ENCODE data around the gene CLN3. TPM values are rescaled to one million over a fixed set of nuclear protein-coding genes. Genes with fewer than 3 reads are reported as not detected.

Gene CLN3
- 10.4 TPM for total RNA-seq

- Histone ChIP-seq H3K4me1 (ENCODE audit: control insufficient read depth in 3 of 3, insufficient read depth in 3 of 3, low read length in 3 of 3) (peaks cover 2 to 5% (median 3%) of the 10 kb centered on the region in 3 donors), H3K9ac (ENCODE audit: low read depth in 1 of 3, low read length in 3 of 3) (peak within 1 kb of the TSS; percentile 92 to 97 (median 92)), H3K4me3 (ENCODE audit: low read length in 3 of 3) (peak within 1 kb of the TSS; percentile 93 to 98 (median 98)), H3K9me3 (ENCODE audit: control insufficient read depth in 3 of 3, low read length in 3 of 3) (no peaks in the 10 kb centered on the region), H3K36me3 (ENCODE audit: control insufficient read depth in 3 of 3, insufficient read depth in 3 of 3, low read length in 3 of 3) (peaks cover 16 to 18% (median 18%) of the 10 kb centered on the region in 3 donors), H3K27me3 (ENCODE audit: control insufficient read depth in 3 of 3, insufficient read depth in 3 of 3, low read length in 3 of 3) (peaks cover 0 to 4% (median 2%) of the 10 kb centered on the region in 3 donors), H3K27ac (ENCODE audit: low read depth, low read length) (peak within 1 kb of the TSS; percentile 95)
Observed at GRCh38 chr16:28491970-28492474, at the start of gene CLN3. Gene CLN3 (minus strand): TSS chr16:28492074. CDS start chr16:28491759, 315 bp downstream.

- no peak overlapping the region for H3K27ac ChIP-seq (ENCODE audit: low read depth, low read length)
- H3K4me3 ChIP-seq (ENCODE audit: low read length in 3 of 3): no peak overlapping the region
Observed at GRCh38 chr16:28540346-28540745, 48.5 kb upstream of the CLN3 start.

GRCh38 chr16:28538733-28539596, 47.1 kb upstream of the CLN3 start, which contains the start of gene NUPR1:
Gene NUPR1 (minus strand): TSS chr16:28538974. CDS start chr16:28538907, 67 bp downstream.
- H3K9ac ChIP-seq (ENCODE audit: low read depth in 1 of 3, low read length in 3 of 3): peak within 1 kb of the TSS; percentile 85 to 95 (median 93)
- peaks cover 22 to 44% (median 33%) of the 10 kb centered on the region in 3 donors for H3K4me1 ChIP-seq (ENCODE audit: control insufficient read depth in 3 of 3, insufficient read depth in 3 of 3, low read length in 3 of 3)
- H3K27ac ChIP-seq (ENCODE audit: low read depth, low read length): peak within 1 kb of the TSS; percentile 98
- no peaks in the 10 kb centered on the region for H3K27me3 ChIP-seq (ENCODE audit: control insufficient read depth in 3 of 3, insufficient read depth in 3 of 3, low read length in 3 of 3)
- H3K9me3 ChIP-seq (ENCODE audit: control insufficient read depth in 3 of 3, low read length in 3 of 3): no peaks in the 10 kb centered on the region
- peaks cover 3 to 6% (median 4%) of the 10 kb centered on the region in 3 donors for H3K36me3 ChIP-seq (ENCODE audit: control insufficient read depth in 3 of 3, insufficient read depth in 3 of 3, low read length in 3 of 3)
- peak within 1 kb of the TSS; percentile 67 to 88 (median 85) for H3K4me3 ChIP-seq (ENCODE audit: low read length in 3 of 3)

More at GRCh38 chr16:28540346-28540745, 48.5 kb upstream of the CLN3 start:
- Histone ChIP-seq H3K9me3 (ENCODE audit: control insufficient read depth in 3 of 3, low read length in 3 of 3) (no peaks in the 10 kb centered on the region), H3K36me3 (ENCODE audit: control insufficient read depth in 3 of 3, insufficient read depth in 3 of 3, low read length in 3 of 3) (peaks cover 0 to 6% (median 3%) of the 10 kb centered on the region in 3 donors), H3K27me3 (ENCODE audit: control insufficient read depth in 3 of 3, insufficient read depth in 3 of 3, low read length in 3 of 3) (no peaks in the 10 kb centered on the region), H3K9ac (ENCODE audit: low read depth in 1 of 3, low read length in 3 of 3) (no peak overlapping the region), H3K4me1 (ENCODE audit: control insufficient read depth in 3 of 3, insufficient read depth in 3 of 3, low read length in 3 of 3) (peaks cover 20 to 33% (median 32%) of the 10 kb centered on the region in 3 donors)

- Histone ChIP-seq H3K36me3 (ENCODE audit: control insufficient read depth in 3 of 3, insufficient read depth in 3 of 3, low read length in 3 of 3) (peaks cover 3 to 6% (median 4%) of the 10 kb centered on the region in 3 donors), H3K4me1 (ENCODE audit: control insufficient read depth in 3 of 3, insufficient read depth in 3 of 3, low read length in 3 of 3) (peaks cover 22 to 44% (median 33%) of the 10 kb centered on the region in 3 donors), H3K27me3 (ENCODE audit: control insufficient read depth in 3 of 3, insufficient read depth in 3 of 3, low read length in 3 of 3) (no peaks in the 10 kb centered on the region), H3K4me3 (ENCODE audit: low read length in 3 of 3) (peak overlapping the region; percentile 67 to 88 (median 85)), H3K9me3 (ENCODE audit: control insufficient read depth in 3 of 3, low read length in 3 of 3) (no peaks in the 10 kb centered on the region), H3K27ac (ENCODE audit: low read depth, low read length) (peak overlapping the region; percentile 98), H3K9ac (ENCODE audit: low read depth in 1 of 3, low read length in 3 of 3) (peak overlapping the region; percentile 85 to 95 (median 93))
Observed at GRCh38 chr16:28537964-28538732, 46.3 kb upstream of the CLN3 start.

- Histone ChIP-seq H3K9me3 (ENCODE audit: control insufficient read depth in 3 of 3, low read length in 3 of 3) (no peaks in the 10 kb centered on the region), H3K27ac (ENCODE audit: low read depth, low read length) (peak overlapping the region; percentile 98), H3K27me3 (ENCODE audit: control insufficient read depth in 3 of 3, insufficient read depth in 3 of 3, low read length in 3 of 3) (no peaks in the 10 kb centered on the region), H3K9ac (ENCODE audit: low read depth in 1 of 3, low read length in 3 of 3) (peak overlapping the region; percentile 27 to 95 (median 58)), H3K36me3 (ENCODE audit: control insufficient read depth in 3 of 3, insufficient read depth in 3 of 3, low read length in 3 of 3) (peaks cover 3 to 6% (median 4%) of the 10 kb centered on the region in 3 donors), H3K4me1 (ENCODE audit: control insufficient read depth in 3 of 3, insufficient read depth in 3 of 3, low read length in 3 of 3) (peaks cover 25 to 50% (median 31%) of the 10 kb centered on the region in 3 donors), H3K4me3 (ENCODE audit: low read length in 3 of 3) (peak overlapping the region; percentile 67 to 88 (median 85))
Observed at GRCh38 chr16:28537076-28537475, 45.2 kb upstream of the CLN3 start.

- Histone ChIP-seq H3K4me1 (ENCODE audit: control insufficient read depth in 3 of 3, insufficient read depth in 3 of 3, low read length in 3 of 3) (peaks cover 25 to 55% (median 32%) of the 10 kb centered on the region in 3 donors), H3K36me3 (ENCODE audit: control insufficient read depth in 3 of 3, insufficient read depth in 3 of 3, low read length in 3 of 3) (peaks cover 3 to 6% (median 4%) of the 10 kb centered on the region in 3 donors)
Observed at GRCh38 chr16:28534542-28535373, 42.9 kb upstream of the CLN3 start.

GRCh38 chr16:28532940-28533647, 41.2 kb upstream of the CLN3 start:
- Histone ChIP-seq H3K27ac (ENCODE audit: low read depth, low read length) (no peak overlapping the region), H3K9me3 (ENCODE audit: control insufficient read depth in 3 of 3, low read length in 3 of 3) (no peaks in the 10 kb centered on the region), H3K9ac (ENCODE audit: low read depth in 1 of 3, low read length in 3 of 3) (no peak overlapping the region), H3K36me3 (ENCODE audit: control insufficient read depth in 3 of 3, insufficient read depth in 3 of 3, low read length in 3 of 3) (peaks cover 3 to 6% (median 4%) of the 10 kb centered on the region in 3 donors), H3K4me3 (ENCODE audit: low read length in 3 of 3) (peak overlapping the region in 1 of 3 donors; percentile 14), H3K4me1 (ENCODE audit: control insufficient read depth in 3 of 3, insufficient read depth in 3 of 3, low read length in 3 of 3) (peaks cover 17 to 39% (median 19%) of the 10 kb centered on the region in 3 donors), H3K27me3 (ENCODE audit: control insufficient read depth in 3 of 3, insufficient read depth in 3 of 3, low read length in 3 of 3) (no peaks in the 10 kb centered on the region)

More at GRCh38 chr16:28534542-28535373, 42.9 kb upstream of the CLN3 start:
- Histone ChIP-seq H3K9ac (ENCODE audit: low read depth in 1 of 3, low read length in 3 of 3) (no peak overlapping the region), H3K27me3 (ENCODE audit: control insufficient read depth in 3 of 3, insufficient read depth in 3 of 3, low read length in 3 of 3) (no peaks in the 10 kb centered on the region), H3K4me3 (ENCODE audit: low read length in 3 of 3) (no peak overlapping the region), H3K9me3 (ENCODE audit: control insufficient read depth in 3 of 3, low read length in 3 of 3) (no peaks in the 10 kb centered on the region), H3K27ac (ENCODE audit: low read depth, low read length) (peak overlapping the region; percentile 21)

- Histone ChIP-seq H3K9me3 (ENCODE audit: control insufficient read depth in 3 of 3, low read length in 3 of 3) (no peaks in the 10 kb centered on the region), H3K9ac (ENCODE audit: low read depth in 1 of 3, low read length in 3 of 3) (peak overlapping the region in 1 of 3 donors; percentile 30), H3K27me3 (ENCODE audit: control insufficient read depth in 3 of 3, insufficient read depth in 3 of 3, low read length in 3 of 3) (no peaks in the 10 kb centered on the region), H3K27ac (ENCODE audit: low read depth, low read length) (peak overlapping the region; percentile 9), H3K36me3 (ENCODE audit: control insufficient read depth in 3 of 3, insufficient read depth in 3 of 3, low read length in 3 of 3) (peaks cover 0 to 4% (median 1%) of the 10 kb centered on the region in 3 donors), H3K4me1 (ENCODE audit: control insufficient read depth in 3 of 3, insufficient read depth in 3 of 3, low read length in 3 of 3) (peaks cover 9 to 30% (median 9%) of the 10 kb centered on the region in 3 donors), H3K4me3 (ENCODE audit: low read length in 3 of 3) (no peak overlapping the region)
Observed at GRCh38 chr16:28531777-28532744, 40.2 kb upstream of the CLN3 start.
